HCT116 (cell line): ENCODE data around the gene SYCE3. TPM values are rescaled to one million over a fixed set of nuclear protein-coding genes. Genes with fewer than 3 reads are reported as not detected.

ENCODE experiments used
- ATAC-seq: fragments of 200-7000 bp; cut with Tn5 transposase; 2 replicates; pipeline ENCODE4 v1.9.1; 2020; ENCODE audit warnings: mild to moderate bottlenecking, moderate library complexity
- BruUV-seq: library from RNA; stranded (reverse); fragments of 400-500 nt; replicated peaks from 2 replicates; lab custom pipeline; 2021; lab: Mats Ljungman, UMichigan
- CTCF ChIA-PET: fragments of 300-600 bp; sonication (Branson Sonifier 250); formaldehyde crosslinking; loops from one replicate; lab custom pipeline; 2021; ENCODE audit warnings: antibody characterized with exemption; lab: Charles Lee
- POLR2A ChIA-PET: fragments of 300-600, 350-600 bp; sonication (Branson Sonifier 250); formaldehyde crosslinking; loops from one replicate; lab custom pipeline; 2021; ENCODE audit warnings: antibody characterized with exemption; lab: Charles Lee
- RAD21 ChIA-PET, 2 experiments: fragments of 300-600 bp; sonication (Branson Sonifier 250); formaldehyde crosslinking; loops; one replicate each; lab custom pipeline; 2023; ENCODE audit warnings: low total read pairs in 2 of 2; ENCODE audit not compliant: uncharacterized antibody in 2 of 2, unreplicated experiment in 2 of 2, low non-redundant PET in 1 of 2; lab: Charles Lee
- DNase-seq: peaks from one replicate; pipeline ENCODE4 v3.0.0-alpha.2; 2010; ENCODE audit warnings: low read depth, low spot score
- H2AFZ ChIP-seq: fragments of 200-600 bp; shearing (Covaris generic), sonication (generic); 2 replicates; pipeline ENCODE4 v1.6.1; 2017; ENCODE audit warnings: low read depth, mixed run types, mixed read lengths, antibody characterized with exemption, low read length; ENCODE audit not compliant: poor library complexity, severe bottlenecking
- H3K27ac ChIP-seq: 2 replicates; pipeline ENCODE4 v1.5.1; 2012; ENCODE audit warnings: low read depth, low read length
- H3K27me3 ChIP-seq: fragments of 200-600 bp; sonication (generic); 2 replicates; pipeline ENCODE4 v1.6.1; 2016; ENCODE audit warnings: mixed run types, low read length, mixed read lengths; ENCODE audit not compliant: insufficient read depth
- H3K36me3 ChIP-seq, 2 experiments: fragments of 200-500 bp in 1 of 2; fragments of 200-600 bp in 1 of 2; sonication (Bioruptor generic) in 1 of 2; sonication (generic) in 1 of 2; 2 replicates each; pipeline versions ENCODE4 v1.5.1 to v1.6.1; 2014 to 2016; ENCODE audit warnings: low read length in 2 of 2, inconsistent platforms in 1 of 2, mixed read lengths in 1 of 2, mixed run types in 1 of 2; ENCODE audit not compliant: insufficient read depth in 2 of 2, control insufficient read depth in 1 of 2
- H3K4me1 ChIP-seq, 2 experiments: fragments of 200-600 bp in 1 of 2; sonication (generic) in 1 of 2; 2 replicates each; pipeline versions ENCODE4 v1.5.1 to v1.6.1; 2012 to 2017; ENCODE audit warnings: low read length in 2 of 2, inconsistent platforms in 1 of 2, mild to moderate bottlenecking in 1 of 2, mixed read lengths in 1 of 2, mixed run types in 1 of 2, moderate library complexity in 1 of 2; ENCODE audit not compliant: insufficient read depth in 2 of 2, control insufficient read depth in 1 of 2
- H3K4me2 ChIP-seq: fragments of 200-600 bp; sonication (generic); 2 replicates; pipeline ENCODE4 v1.6.1; 2017; ENCODE audit warnings: mixed run types, low read length, mixed read lengths
- H3K4me3 ChIP-seq, 2 experiments: fragments of 200-600 bp in 1 of 2; sonication (generic) in 1 of 2; replicated peaks in 1 of 2; 2 replicates each; pipeline ENCODE4 v1.5.1; 2011 to 2016; ENCODE audit warnings: low read length in 2 of 2, control low read depth in 1 of 2, low read depth in 1 of 2, mild to moderate bottlenecking in 1 of 2, mixed read lengths in 1 of 2, mixed run types in 1 of 2
- H3K79me2 ChIP-seq: fragments of 200-600 bp; sonication (generic); 2 replicates; pipeline ENCODE4 v1.6.1; 2017; ENCODE audit warnings: mild to moderate bottlenecking, mixed run types, low read length, moderate library complexity, mixed read lengths; ENCODE audit not compliant: insufficient read depth
- H3K9ac ChIP-seq: fragments of 200-600 bp; sonication (generic); 2 replicates; pipeline ENCODE4 v1.6.1; 2016; ENCODE audit warnings: low read length, mixed read lengths
- H3K9me2 ChIP-seq: fragments of 200-600 bp; sonication (generic), shearing (Covaris generic); 2 replicates; pipeline ENCODE4 v1.6.1; 2017; ENCODE audit warnings: mixed run types, mild to moderate bottlenecking, moderate library complexity; ENCODE audit not compliant: insufficient read depth
- H3K9me3 ChIP-seq, 2 experiments: fragments of 200-500 bp in 1 of 2; fragments of 200-600 bp in 1 of 2; sonication (Bioruptor generic) in 1 of 2; sonication (generic) in 1 of 2; 2 replicates each; pipeline ENCODE4 v1.6.1; 2014 to 2017; ENCODE audit warnings: low read length in 2 of 2, mixed read lengths in 2 of 2, inconsistent platforms in 1 of 2, low read depth in 1 of 2, mild to moderate bottlenecking in 1 of 2, mixed run types in 1 of 2, moderate library complexity in 1 of 2; ENCODE audit not compliant: control insufficient read depth in 1 of 2, insufficient read depth in 1 of 2
- H4K20me1 ChIP-seq: fragments of 200-600 bp; sonication (generic), shearing (Covaris generic); 2 replicates; pipeline ENCODE4 v1.6.1; 2017; ENCODE audit warnings: mixed run types, mild to moderate bottlenecking, moderate library complexity; ENCODE audit not compliant: insufficient read depth
- CBX3 ChIP-seq: IDR thresholded peaks from 2 replicates; pipeline ENCODE4 v1.6.1; 2012; ENCODE audit warnings: low read depth
- CTCF ChIP-seq, 3 experiments: fragments of 200-600 bp in 1 of 3; sonication (generic) in 1 of 3; IDR thresholded peaks in 2 of 3; conservative IDR thresholded peaks in 1 of 3; 2 replicates each; pipeline ENCODE4 v1.5.1; 2012 to 2017; ENCODE audit warnings: low read depth in 2 of 3, low read length in 2 of 3, antibody characterized with exemption in 1 of 3, borderline replicate concordance in 1 of 3, control low read depth in 1 of 3, mild to moderate bottlenecking in 1 of 3, mixed read lengths in 1 of 3, mixed run types in 1 of 3, moderate library complexity in 1 of 3; ENCODE audit not compliant: insufficient read depth in 1 of 3
- ELF1 ChIP-seq: IDR thresholded peaks from 2 replicates; pipeline ENCODE4 v1.6.1; 2012; ENCODE audit warnings: low read depth, borderline replicate concordance
- EZH2 ChIP-seq: fragments of 200-600 bp; sonication (generic); IDR thresholded peaks from 2 replicates; pipeline ENCODE4 v1.6.1; 2017; ENCODE audit warnings: antibody characterized with exemption, mixed run types
- EZH2phosphoT487 ChIP-seq: fragments of 200-600 bp; IDR thresholded peaks from 2 replicates; pipeline ENCODE4 v1.6.1; 2018; ENCODE audit warnings: antibody characterized with exemption, borderline replicate concordance
- FOSL1 ChIP-seq: IDR thresholded peaks from 2 replicates; pipeline ENCODE4 v1.6.1; 2012; ENCODE audit warnings: low read depth
- JUND ChIP-seq: IDR thresholded peaks from 2 replicates; pipeline ENCODE4 v1.6.1; 2012
- POLR2A ChIP-seq: IDR thresholded peaks from 2 replicates; pipeline ENCODE4 v1.7.0; 2011; ENCODE audit warnings: borderline replicate concordance; ENCODE audit not compliant: insufficient read depth, insufficient read length; ENCODE audit errors: extremely low read depth
- RAD21 ChIP-seq: IDR thresholded peaks from 2 replicates; pipeline ENCODE4 v1.6.1; 2012; ENCODE audit warnings: low read depth, mild to moderate bottlenecking
- SP1 ChIP-seq: IDR thresholded peaks from 2 replicates; pipeline ENCODE4 v1.6.1; 2012; ENCODE audit warnings: low read depth
- SRF ChIP-seq: IDR thresholded peaks from 2 replicates; pipeline ENCODE4 v1.6.1; 2012; ENCODE audit warnings: low read depth
- YY1 ChIP-seq: IDR thresholded peaks from 2 replicates; pipeline ENCODE4 v1.6.1; 2011; ENCODE audit warnings: low read length, low read depth, moderate library complexity, mild to moderate bottlenecking; ENCODE audit not compliant: insufficient replicate concordance; ENCODE audit errors: extremely low read depth
- ZBTB33 ChIP-seq: IDR thresholded peaks from 2 replicates; pipeline ENCODE4 v1.6.1; 2011; ENCODE audit warnings: mild to moderate bottlenecking, low read length, moderate library complexity; ENCODE audit not compliant: insufficient replicate concordance; ENCODE audit errors: extremely low read depth
- ZFX ChIP-seq: fragments of 450-650 bp; IDR thresholded peaks from 2 replicates; pipeline ENCODE4 v1.6.1; 2017
- ZNF274 ChIP-seq: fragments of 200-500 bp; sonication (Bioruptor generic); IDR thresholded peaks from 2 replicates; pipeline ENCODE4 v1.6.1; 2014; ENCODE audit warnings: mild to moderate bottlenecking, low read depth, low read length, inconsistent platforms
- intact Hi-C: fragments of 100-400 bp; cut with micrococcal nuclease; formaldehyde crosslinking; loops from 2 replicates; pipeline ENCODE4 v1.10.0; 2022
- total RNA-seq: library from RNA; stranded (reverse); gene quantifications from one replicate; pipeline ENCODE4 v1.2.1, GENCODE V29; 2021; ENCODE audit not compliant: unreplicated experiment
- TF ChIP-seq, protein P1 (sequence below): IDR thresholded peaks from 2 replicates; pipeline ENCODE4 v1.6.1; 2012; ENCODE audit warnings: low read depth
- TF ChIP-seq, protein P2 (sequence below): IDR thresholded peaks from 2 replicates; pipeline ENCODE4 v1.6.1; 2012

Gene SYCE3
- total RNA-seq, 1 experiment from 2014 or later: not detected

- no peak for TF ChIP-seq ZFX
- no peak for TF ChIP-seq ZBTB33
- TF ChIP-seq RAD21: no peak
- no peak for TF ChIP-seq FOSL1
- TF ChIP-seq CTCF (IDR thresholded peaks at IDR 0.05 in 2 of 3, conservative IDR thresholded peaks at IDR 0.05 in 1 of 3; ENCODE audit: borderline replicate concordance in 1 of 3, insufficient read depth in 1 of 3, low read depth in 2 of 3, low read length in 2 of 3): no peak
Observed at GRCh38 chr22:50505776-50506610, 56.7 kb downstream of the SYCE3 start (continued).

GRCh38 chr22:50505276-50505775 lies 57.4 kb downstream of the SYCE3 start:
- Histone ChIP-seq H3K79me2 (peaks cover 40% of the 10 kb centered on the region), H2AFZ (no peak overlapping the region), H3K4me2 (no peak overlapping the region), H3K4me1 (peaks cover 10 to 17% of the 10 kb centered on the region in 2 experiments), H4K20me1 (no peaks in the 10 kb centered on the region), H3K27me3 (no peaks in the 10 kb centered on the region), H3K27ac (peak overlapping the region; percentile 18; the same call in 1 of the 2 replicates), H3K36me3 (peaks cover 0 to 8% of the 10 kb centered on the region in 2 experiments; a peak in 1 of 4 replicates), H3K9ac (no peak overlapping the region), H3K9me3 (no peaks in the 10 kb centered on the region), H3K4me3 (no peak overlapping the region), H3K9me2 (no peaks in the 10 kb centered on the region)
- CTCF ChIA-PET: no interaction called here
- TF ChIP-seq JUND: no peak
- no peak for TF ChIP-seq POLR2A
- TF ChIP-seq SP1: no peak
- TF ChIP-seq SRF: no peak
- TF ChIP-seq, protein P1, sequence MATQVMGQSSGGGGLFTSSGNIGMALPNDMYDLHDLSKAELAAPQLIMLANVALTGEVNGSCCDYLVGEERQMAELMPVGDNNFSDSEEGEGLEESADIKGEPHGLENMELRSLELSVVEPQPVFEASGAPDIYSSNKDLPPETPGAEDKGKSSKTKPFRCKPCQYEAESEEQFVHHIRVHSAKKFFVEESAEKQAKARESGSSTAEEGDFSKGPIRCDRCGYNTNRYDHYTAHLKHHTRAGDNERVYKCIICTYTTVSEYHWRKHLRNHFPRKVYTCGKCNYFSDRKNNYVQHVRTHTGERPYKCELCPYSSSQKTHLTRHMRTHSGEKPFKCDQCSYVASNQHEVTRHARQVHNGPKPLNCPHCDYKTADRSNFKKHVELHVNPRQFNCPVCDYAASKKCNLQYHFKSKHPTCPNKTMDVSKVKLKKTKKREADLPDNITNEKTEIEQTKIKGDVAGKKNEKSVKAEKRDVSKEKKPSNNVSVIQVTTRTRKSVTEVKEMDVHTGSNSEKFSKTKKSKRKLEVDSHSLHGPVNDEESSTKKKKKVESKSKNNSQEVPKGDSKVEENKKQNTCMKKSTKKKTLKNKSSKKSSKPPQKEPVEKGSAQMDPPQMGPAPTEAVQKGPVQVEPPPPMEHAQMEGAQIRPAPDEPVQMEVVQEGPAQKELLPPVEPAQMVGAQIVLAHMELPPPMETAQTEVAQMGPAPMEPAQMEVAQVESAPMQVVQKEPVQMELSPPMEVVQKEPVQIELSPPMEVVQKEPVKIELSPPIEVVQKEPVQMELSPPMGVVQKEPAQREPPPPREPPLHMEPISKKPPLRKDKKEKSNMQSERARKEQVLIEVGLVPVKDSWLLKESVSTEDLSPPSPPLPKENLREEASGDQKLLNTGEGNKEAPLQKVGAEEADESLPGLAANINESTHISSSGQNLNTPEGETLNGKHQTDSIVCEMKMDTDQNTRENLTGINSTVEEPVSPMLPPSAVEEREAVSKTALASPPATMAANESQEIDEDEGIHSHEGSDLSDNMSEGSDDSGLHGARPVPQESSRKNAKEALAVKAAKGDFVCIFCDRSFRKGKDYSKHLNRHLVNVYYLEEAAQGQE: no peak
- no peak for TF ChIP-seq ELF1
- TF ChIP-seq EZH2: no peak
- no peak for TF ChIP-seq YY1
- TF ChIP-seq ZFX: no peak
- TF ChIP-seq, protein P2, sequence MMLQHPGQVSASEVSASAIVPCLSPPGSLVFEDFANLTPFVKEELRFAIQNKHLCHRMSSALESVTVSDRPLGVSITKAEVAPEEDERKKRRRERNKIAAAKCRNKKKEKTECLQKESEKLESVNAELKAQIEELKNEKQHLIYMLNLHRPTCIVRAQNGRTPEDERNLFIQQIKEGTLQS: no peak
- TF ChIP-seq CBX3: no peak
- TF ChIP-seq ZNF274: no peak
- TF ChIP-seq EZH2phosphoT487: no peak
- no peak for TF ChIP-seq RAD21
- no TSS peak for BruUV-seq
- ATAC-seq (no peak), DNase-seq (no peak)
- POLR2A ChIA-PET: no interaction called here
- RAD21 ChIA-PET: no interaction called here
- intact Hi-C loops: no loop called here
